Measurements from ENCODE around the gene SLC25A25.

SLC25A25 gene

DNA sequence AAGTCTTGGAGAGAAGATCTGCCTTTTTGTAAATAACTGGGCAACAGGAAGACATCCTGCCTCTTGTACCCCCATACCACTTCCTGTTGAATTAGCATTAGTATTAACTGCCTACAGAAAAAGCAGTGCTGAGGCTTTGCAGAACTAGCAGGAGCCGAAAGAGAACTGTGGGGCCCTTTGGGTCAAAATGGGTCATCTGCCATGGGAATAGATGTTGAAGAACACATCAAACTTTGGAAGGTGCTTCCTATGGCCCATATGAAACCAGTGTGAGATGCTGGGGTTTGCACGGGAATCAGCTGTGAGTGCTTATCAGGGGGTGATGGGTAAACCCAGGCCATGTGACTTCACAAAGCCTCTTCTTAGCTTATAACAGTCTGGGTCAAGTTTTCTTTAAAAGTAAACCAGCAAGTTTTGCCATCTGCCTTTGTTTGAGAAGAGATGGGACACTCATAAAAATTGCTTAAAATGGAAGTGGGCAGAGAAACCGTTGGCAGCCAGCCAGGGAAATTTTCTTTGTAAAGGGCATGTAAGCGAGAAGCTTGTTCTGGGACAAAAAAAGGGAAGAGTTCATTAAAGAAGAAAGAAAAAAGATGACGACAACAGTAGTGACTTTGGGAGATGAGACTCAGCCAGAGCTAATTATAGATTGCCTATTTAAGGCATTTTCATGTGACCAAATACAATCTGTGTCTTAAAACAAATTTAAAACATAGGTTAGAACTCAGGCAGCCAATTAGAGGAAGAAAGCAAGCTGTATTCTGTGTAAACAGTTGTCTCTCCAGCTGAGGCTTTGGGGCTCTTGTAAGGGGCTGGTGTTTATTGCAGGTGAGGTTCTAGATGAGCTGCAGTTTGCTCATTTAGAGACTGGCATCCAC, 4.4 kb downstream of the SLC25A25 start:
- DNase-seq = peak; percentile 95 to 98 (median 96)

DNA sequence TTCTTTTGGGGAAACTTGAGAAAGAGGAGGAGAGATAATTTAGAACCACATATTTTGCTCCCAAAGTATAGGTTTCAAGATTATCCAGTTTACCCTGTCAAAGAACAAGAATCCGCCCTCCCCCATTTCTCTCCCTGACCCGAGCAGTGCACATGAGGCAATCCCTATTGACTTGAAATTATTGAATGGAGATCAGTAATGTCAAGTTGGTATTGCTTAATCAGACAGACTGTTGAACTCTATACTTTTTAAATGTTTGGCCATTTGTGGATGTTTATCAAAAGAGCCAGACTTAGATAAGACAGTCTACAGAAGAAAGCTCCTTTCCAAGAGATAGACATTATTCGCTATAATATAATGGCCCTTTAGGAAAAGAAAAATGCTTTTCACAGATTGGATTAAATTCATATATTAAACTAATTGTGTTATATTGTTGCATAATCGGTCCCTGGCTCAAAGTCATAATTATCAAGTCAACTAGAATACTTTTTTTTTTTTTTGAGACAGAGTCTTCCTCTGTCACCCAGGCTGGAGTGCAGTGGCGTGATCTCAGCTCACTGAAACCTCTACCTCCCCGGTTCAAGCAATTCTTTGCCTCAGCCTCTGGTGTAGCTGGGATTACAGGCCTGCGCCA, 5.3 kb downstream of the SLC25A25 start:
- no peak for DNase-seq

DNA sequence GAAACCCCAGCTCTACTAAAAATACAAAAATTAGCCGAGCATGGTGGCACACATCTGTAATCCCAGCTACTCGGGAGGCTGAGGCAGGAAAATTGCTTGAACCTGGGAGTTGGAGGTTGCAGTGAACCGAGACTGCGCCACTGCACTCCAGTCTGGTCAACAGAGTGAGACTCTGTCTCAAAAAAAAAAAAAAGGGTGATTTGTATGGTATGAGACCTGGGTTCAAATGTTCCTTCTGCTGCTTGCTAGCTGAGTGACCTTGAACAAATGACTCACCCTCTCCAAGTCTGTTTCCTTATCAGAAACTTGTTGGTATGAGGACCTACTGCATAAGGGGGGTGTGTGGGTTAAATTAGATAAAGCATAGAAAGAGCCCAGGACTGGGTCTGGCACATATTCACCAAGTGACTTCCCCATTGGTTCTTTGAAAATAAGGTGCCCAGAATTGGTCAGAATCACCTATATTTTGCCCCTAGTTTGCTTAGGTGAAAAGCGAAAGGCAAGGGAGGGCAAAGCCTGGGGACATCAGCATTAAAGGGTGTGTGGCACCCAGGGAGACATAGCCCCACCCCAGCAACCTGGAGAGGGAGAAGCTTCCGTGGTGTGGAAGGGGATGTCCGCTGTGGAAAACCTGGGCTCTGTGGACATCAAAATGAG, 9.9 kb downstream of the SLC25A25 start:
- DNase-seq = peak in 2 of 4 experiments; percentile 15 to 33

- DNase-seq = peak; percentile 67 to 88 (median 82)
Measured at GRCh38 chr9:128078504-128079434, 10.7 kb downstream of the SLC25A25 start.

DNA sequence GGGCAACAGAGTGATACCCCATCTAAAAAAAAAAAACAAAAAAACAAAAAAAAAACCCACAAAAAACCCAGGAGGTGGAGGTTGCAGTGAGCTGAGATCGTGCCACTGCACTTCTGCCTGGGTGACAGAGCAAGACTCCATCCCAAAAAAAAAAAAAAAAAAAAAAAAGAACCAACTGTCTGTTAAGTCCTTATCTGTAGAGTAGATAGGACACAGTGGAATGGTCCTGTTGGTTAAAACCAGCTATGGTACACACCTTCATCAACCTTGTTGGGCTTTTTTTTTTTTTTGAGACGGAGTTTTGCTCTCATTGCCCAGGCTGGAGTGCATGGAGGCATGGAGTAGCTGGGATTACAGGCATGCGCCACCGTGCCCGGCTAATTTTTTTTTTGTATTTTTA, 12.2 kb downstream of the SLC25A25 start:
- no peak for DNase-seq

- peak in 1 of 4 experiments; percentile 1 for DNase-seq
Measured at GRCh38 chr9:128081056-128081455, 13.0 kb downstream of the SLC25A25 start.

GRCh38 chr9:128082151-128082550, 14.1 kb downstream of the SLC25A25 start:
- peak in 3 of 4 experiments; percentile 48 to 57 (median 55) for DNase-seq

- no peak for DNase-seq
Measured at GRCh38 chr9:128084746-128085145, 16.7 kb downstream of the SLC25A25 start.

DNA sequence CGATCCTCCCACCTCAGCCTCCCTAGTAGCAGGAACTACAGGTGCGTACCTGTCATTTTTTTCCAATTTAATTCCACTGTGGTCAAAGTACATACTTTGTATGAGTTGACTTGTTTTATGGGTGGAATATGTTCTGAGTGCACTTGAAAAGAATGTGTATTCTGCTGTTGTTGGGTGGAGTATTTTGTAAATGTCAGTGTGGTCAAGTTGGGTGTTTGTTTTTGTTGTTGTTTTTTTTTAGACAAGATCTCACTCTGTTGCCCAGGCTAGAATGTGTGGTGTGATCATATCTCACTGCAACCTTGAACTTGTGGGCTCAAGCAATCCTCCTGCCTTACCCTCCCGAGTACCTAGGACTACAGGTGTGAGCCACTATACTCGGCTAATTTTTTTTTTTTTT, 17.9 kb downstream of the SLC25A25 start:
- DNase-seq = no peak

DNA sequence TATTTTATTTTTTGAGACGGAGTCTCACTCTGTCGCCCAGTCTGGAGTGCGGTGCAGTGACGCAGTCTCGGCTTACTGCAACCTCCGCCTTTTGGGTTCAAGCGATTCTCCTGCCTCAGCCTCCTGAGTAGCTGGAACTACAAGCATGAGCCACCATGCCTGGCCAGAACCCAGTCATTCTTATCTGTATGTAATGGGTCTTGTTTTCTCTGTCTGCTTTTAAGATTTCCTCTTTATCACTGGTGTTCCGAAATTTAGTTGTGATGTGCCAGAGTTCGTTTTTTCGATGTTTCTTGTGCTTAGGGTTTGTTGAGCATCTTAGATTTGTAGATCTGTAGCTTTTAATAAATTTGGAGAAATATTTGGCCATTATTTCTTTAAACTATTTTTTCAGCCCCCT, 19.2 kb downstream of the SLC25A25 start:
- DNase-seq = no peak

DNA sequence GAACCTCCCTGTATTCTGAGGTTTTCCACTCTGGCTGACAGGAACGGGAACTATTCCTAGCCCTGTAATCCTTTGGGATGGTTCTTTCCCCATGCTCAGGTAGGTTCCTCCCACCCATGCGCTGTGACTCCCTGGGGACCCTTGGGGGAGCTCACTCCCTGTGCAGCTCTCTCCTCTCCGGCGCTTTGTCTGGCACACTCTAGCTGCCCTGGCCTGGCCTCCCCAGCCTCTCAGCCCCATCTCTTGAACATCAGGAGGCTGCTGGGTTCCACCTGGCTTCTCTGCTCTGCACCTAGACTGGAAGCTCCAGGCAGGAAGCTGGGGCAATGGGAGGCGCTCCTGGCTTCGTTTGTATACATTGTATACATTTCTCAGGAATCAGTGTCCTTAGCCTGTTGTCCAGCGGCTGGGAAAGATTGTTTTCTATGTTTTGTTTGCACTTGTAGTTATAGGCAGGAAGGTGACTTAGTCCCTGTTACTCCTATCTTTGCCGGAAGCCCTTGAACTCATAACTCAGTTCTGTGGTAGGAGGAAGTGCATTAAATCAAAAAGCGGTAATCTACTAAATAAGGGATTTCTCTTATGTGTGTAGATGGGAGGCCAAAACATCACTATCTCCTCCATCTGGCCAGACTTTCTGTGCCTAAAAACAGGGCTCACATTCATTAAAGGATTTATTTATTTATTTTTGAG, 20.4 kb downstream of the SLC25A25 start:
- no peak for DNase-seq

- no peak for DNase-seq
Measured at GRCh38 chr9:128089299-128089698, 21.3 kb downstream of the SLC25A25 start.

GRCh38 chr9:128091144-128091543, 23.1 kb downstream of the SLC25A25 start:
- DNase-seq = no peak

DNA sequence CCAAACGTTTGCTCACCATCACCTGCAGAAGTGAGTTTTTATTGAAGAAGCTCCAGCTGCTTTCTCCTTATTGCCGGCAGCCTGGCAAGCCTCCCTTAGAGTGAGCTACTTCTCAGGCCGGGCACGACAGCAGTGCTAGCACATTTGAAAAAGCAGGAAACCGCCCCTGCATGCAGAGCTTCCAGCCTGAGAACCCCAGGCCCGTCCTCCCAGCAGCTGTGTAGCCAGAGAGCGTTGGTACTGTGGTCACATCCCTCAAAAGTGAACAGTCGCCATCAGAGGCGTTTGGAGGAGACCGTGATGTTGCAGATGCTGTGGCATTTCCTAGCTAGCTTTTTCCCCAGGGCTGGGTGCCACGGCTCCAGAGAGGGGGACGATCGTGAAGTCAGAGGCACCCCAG, 23.5 kb downstream of the SLC25A25 start:
- peak in 1 of 4 experiments; percentile 38 for DNase-seq

DNA sequence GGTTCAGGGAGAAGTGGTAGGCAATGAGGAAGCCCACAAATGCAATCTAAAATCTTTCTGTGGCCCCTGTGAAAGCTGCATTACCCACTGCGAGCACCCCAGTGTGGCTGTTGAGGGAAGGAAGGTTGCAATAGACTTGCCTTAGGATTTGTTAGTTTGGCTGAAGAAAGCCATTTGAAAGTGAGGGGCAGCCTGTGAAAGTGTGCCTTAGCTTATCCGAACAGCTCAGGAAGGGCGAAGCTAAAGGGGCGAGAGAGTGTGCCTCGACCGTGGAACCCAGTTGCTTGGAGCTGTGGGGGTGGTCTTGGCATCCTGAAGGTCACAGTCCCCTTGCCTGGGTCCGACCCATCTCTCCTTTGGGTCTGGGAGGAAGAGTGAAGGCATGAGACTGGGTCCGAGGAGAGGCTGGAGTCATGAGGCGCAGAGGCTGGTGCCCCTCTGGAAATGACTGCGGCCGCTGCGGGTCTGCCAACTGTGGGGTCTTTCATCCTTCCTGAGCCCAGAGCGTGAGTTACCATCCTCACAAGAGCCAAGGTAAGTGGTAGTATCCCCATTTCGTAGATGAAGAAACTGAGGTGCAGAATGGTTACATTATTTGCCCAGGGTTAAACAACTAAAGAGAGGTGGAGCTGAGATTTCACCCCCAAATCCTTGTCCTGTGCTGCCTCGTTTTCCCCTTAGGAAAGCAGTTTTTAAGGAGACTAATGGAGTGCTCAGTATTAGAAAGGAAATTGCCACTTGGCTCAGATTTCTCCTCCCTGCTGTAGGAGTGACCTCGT, 24.4 kb downstream of the SLC25A25 start:
- no peak for DNase-seq

GRCh38 chr9:128093011-128093410, 25.0 kb downstream of the SLC25A25 start:
- no peak for DNase-seq

DNA sequence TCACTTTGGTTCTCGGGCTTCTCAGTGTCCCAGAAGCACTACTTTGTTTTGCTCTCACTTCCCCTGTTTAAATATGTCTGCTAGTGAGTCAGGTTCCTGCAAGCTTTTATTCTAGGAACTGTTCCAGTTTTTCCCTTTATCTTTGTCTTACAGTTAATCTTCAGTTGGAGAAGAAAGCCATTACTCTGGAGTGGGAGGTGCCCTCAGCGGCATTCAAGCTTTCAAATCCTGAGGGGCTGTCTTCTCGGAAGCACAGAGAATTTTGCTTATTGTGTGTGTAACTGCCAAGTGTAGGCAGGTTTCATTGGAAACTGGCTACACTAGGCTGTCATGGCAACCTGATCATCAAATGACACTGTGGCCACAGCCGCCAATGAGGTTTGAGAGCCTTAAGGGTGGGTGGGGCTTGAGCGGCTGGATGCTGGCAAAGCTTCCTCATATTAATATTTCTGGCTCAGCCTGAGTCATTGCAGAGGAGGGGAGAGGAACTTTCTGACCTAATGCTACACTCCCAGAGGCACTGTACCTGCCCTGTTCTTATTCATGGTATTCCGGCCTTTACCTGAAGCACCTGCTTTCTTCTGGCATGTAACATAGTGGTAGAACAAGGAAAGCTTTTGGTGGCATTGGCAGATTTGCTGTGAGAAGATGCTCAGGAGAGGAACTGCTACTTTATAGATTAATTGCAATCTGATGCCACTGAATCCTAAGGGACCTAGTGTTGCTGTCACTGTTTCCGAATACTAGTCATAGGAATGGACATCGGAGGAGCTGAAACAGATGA, 26.3 kb downstream of the SLC25A25 start:
- peak; percentile 93 to 97 (median 94) for DNase-seq

DNA sequence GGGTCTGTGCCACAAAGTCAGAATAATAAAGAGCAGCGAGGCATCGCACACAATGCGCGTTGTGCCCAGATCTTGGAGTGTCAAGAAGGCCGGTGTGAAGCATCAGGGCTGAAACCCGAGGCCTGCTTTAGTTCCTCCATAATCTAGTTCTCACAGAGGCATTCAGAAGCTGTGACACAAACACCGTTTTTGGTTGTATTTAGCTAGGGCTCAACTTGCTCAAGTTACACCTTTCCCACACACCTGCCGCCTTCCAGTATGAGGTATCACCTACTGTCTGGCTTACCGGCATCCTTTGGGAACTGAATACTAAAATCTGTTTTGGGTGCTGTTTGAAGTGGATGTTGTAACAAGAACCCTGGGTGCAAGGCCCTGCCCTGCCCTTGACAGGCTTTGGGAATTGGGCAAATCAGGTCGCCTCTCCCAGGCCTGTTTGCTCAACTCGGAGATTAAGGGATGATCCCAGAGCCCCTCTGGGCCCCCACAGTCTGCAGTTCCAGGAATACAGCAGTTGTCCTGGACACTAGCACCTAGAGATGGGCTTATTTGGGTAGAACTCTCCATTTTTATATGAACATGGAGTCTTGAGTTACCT, 27.0 kb downstream of the SLC25A25 start:
- no peak for DNase-seq
